ENCODE measurements around the gene RS1.

RS1 gene

GRCh38 chrX:18607966-18608365, 63.9 kb downstream of the RS1 start:
- in situ Hi-C loops (cut with HindIII; ENCODE audit: low sequenced_read_pairs) = no loop called here

- in situ Hi-C loops (cut with HindIII; ENCODE audit: low sequenced_read_pairs) = no loop called here
Observed at GRCh38 chrX:18598413-18598812, 73.5 kb downstream of the RS1 start.

- in situ Hi-C loops (cut with HindIII; ENCODE audit: low sequenced_read_pairs) = no loop called here
Observed at GRCh38 chrX:18596096-18596495, 75.8 kb downstream of the RS1 start.

- in situ Hi-C loops (cut with HindIII; ENCODE audit: low sequenced_read_pairs) = no loop called here
Observed at GRCh38 chrX:18594079-18594478, 77.8 kb downstream of the RS1 start.

GRCh38 chrX:18591834-18592233, 80.1 kb downstream of the RS1 start:
- in situ Hi-C loops (cut with HindIII; ENCODE audit: low sequenced_read_pairs) = no loop called here
